HepG2 (cell line): ENCODE results near the gene NSMCE1. TPM values are rescaled to one million over a fixed set of nuclear protein-coding genes. Genes with fewer than 3 reads are reported as not detected.
A peak's percentile ranks its signal among the peaks of the same experiment; 100 is the strongest.

Experiments used
- ATAD3A ChIP-seq: sonication (generic); formaldehyde crosslinking; IDR thresholded peaks from 2 replicates; pipeline ENCODE4 v1.4.0; 2020; ENCODE audit warnings: missing genetic modification reagents
- CAMTA2 ChIP-seq: sonication (generic); formaldehyde crosslinking; IDR thresholded peaks from 2 replicates; pipeline ENCODE4 v1.4.0; 2020; ENCODE audit warnings: mild to moderate bottlenecking, missing genetic modification reagents, borderline replicate concordance
- CENPBD1 ChIP-seq: sonication (generic); formaldehyde crosslinking; IDR thresholded peaks from 2 replicates; pipeline ENCODE4 v1.8.0; 2022; ENCODE audit warnings: missing genetic modification reagents, low read depth, mild to moderate bottlenecking, borderline replicate concordance
- FOXA1 ChIP-seq, 2 experiments: fragments of 450-650 bp in 1 of 2; sonication (generic) in 1 of 2; formaldehyde crosslinking in 1 of 2; IDR thresholded peaks; 2 replicates each; pipeline versions ENCODE4 v1.4.0 to v1.6.1; 2016 to 2020; ENCODE audit warnings: missing genetic modification reagents in 1 of 2
- HCFC1 ChIP-seq: fragments of 150-350 bp; IDR thresholded peaks from 2 replicates; pipeline ENCODE4 v1.6.1; 2014; ENCODE audit warnings: low read depth, low read length
- HINFP ChIP-seq: sonication (generic); formaldehyde crosslinking; IDR thresholded peaks from 2 replicates; pipeline ENCODE4 v1.4.0; 2020; ENCODE audit warnings: low read depth, mild to moderate bottlenecking, missing genetic modification reagents
- MBNL3 ChIP-seq: fragments of 250-450 bp; sonication (Bioruptor Pico); conservative IDR thresholded peaks from 2 replicates; pipeline ENCODE4 v1.8.0; 2022; ENCODE audit warnings: mild to moderate bottlenecking, inconsistent platforms
- NR2F2 ChIP-seq: IDR thresholded peaks from 2 replicates; pipeline ENCODE4 v1.6.1; 2012; ENCODE audit warnings: low read depth, inconsistent platforms, borderline replicate concordance
- RXRA ChIP-seq: sonication (generic); formaldehyde crosslinking; IDR thresholded peaks from 2 replicates; pipeline ENCODE4 v1.5.1; 2020; ENCODE audit warnings: missing genetic modification reagents
- TFE3 ChIP-seq: IDR thresholded peaks from 2 replicates; pipeline ENCODE4 v1.6.1; 2016
- THAP11 ChIP-seq: IDR thresholded peaks from 2 replicates; pipeline ENCODE4 v1.6.1; 2016; ENCODE audit warnings: missing biosample characterization, missing genetic modification reagents
- ZNF10 ChIP-seq: sonication (generic); formaldehyde crosslinking; IDR thresholded peaks from 2 replicates; pipeline ENCODE4 v1.4.0; 2020; ENCODE audit warnings: mild to moderate bottlenecking, low read depth, missing genetic modification reagents, borderline replicate concordance
- ZNF251 ChIP-seq: sonication (generic); formaldehyde crosslinking; IDR thresholded peaks from 2 replicates; pipeline ENCODE4 v1.9.0; 2021; ENCODE audit warnings: mild to moderate bottlenecking, missing genetic modification reagents
- ZNF687 ChIP-seq: sonication (generic); formaldehyde crosslinking; IDR thresholded peaks from 2 replicates; pipeline ENCODE4 v1.5.1; 2020; ENCODE audit warnings: mild to moderate bottlenecking, missing genetic modification reagents, moderate library complexity
- polyA plus RNA-seq, 8 experiments: library from polyadenylated mRNA; depleted of rRNA in 3 of 8; stranded (reverse) in 7 of 8; unstranded in 1 of 8; fragments of >200 nt; fragmentation: Illumina TruSeq in 4 of 8; extraction: Trizol in 4 of 8; gene quantifications; 2 replicates each; pipeline versions ENCODE4 v1.2.1 to v1.2.3, GENCODE V29; 2011 to 2016; ENCODE audit warnings: low read depth in 4 of 8, missing spikeins in 1 of 8, mixed read lengths in 1 of 8; ENCODE audit not compliant: insufficient read depth in 1 of 8
- total RNA-seq, 5 experiments: library from RNA; depleted of rRNA; stranded (reverse); fragments of >200 nt; fragmentation: Illumina TruSeq; extraction: Trizol; gene quantifications; 2 replicates each; pipeline ENCODE4 v1.2.3, GENCODE V29; 2016; ENCODE audit warnings: low read depth in 1 of 5
- TF ChIP-seq, protein P1 (sequence below): sonication (generic); formaldehyde crosslinking; IDR thresholded peaks from 2 replicates; pipeline ENCODE4 v1.4.0; 2020; ENCODE audit warnings: missing genetic modification reagents
- TF ChIP-seq, protein P2 (sequence below): sonication (generic); formaldehyde crosslinking; IDR thresholded peaks from 2 replicates; pipeline ENCODE4 v1.4.0; 2020; ENCODE audit warnings: mild to moderate bottlenecking, low read depth, missing genetic modification reagents

The NSMCE1 gene
- total and polyA plus RNA-seq, 2 of the 13 experiments (the other 11 are each of a cell fraction or from before 2014, with no cell fraction given) = 42.7 to 52.9 TPM

- no peak for TF ChIP-seq CENPBD1 (CRISPR knock-in tag)
- TF ChIP-seq RXRA (CRISPR knock-in tag) = no peak; the same call in 1 of the 2 replicates
- 0 out of 2 replicates have a peak, but pooled peaks have one; percentile 44 for TF ChIP-seq THAP11 (CRISPR knock-in tag)
- TF ChIP-seq FOXA1 (IDR thresholded peaks at IDR 0.05) = no peak
- TF ChIP-seq FOXA1 (CRISPR knock-in tag; IDR thresholded peaks at IDR 0.05) = 0 out of 2 replicates have a peak, but pooled peaks have one; percentile 37
- TF ChIP-seq CAMTA2 (CRISPR knock-in tag) = no peak
- no peak for TF ChIP-seq HCFC1
- no peak for TF ChIP-seq ZNF687 (CRISPR knock-in tag)
- TF ChIP-seq TFE3 (CRISPR knock-in tag) = no peak
- TF ChIP-seq, protein P1, sequence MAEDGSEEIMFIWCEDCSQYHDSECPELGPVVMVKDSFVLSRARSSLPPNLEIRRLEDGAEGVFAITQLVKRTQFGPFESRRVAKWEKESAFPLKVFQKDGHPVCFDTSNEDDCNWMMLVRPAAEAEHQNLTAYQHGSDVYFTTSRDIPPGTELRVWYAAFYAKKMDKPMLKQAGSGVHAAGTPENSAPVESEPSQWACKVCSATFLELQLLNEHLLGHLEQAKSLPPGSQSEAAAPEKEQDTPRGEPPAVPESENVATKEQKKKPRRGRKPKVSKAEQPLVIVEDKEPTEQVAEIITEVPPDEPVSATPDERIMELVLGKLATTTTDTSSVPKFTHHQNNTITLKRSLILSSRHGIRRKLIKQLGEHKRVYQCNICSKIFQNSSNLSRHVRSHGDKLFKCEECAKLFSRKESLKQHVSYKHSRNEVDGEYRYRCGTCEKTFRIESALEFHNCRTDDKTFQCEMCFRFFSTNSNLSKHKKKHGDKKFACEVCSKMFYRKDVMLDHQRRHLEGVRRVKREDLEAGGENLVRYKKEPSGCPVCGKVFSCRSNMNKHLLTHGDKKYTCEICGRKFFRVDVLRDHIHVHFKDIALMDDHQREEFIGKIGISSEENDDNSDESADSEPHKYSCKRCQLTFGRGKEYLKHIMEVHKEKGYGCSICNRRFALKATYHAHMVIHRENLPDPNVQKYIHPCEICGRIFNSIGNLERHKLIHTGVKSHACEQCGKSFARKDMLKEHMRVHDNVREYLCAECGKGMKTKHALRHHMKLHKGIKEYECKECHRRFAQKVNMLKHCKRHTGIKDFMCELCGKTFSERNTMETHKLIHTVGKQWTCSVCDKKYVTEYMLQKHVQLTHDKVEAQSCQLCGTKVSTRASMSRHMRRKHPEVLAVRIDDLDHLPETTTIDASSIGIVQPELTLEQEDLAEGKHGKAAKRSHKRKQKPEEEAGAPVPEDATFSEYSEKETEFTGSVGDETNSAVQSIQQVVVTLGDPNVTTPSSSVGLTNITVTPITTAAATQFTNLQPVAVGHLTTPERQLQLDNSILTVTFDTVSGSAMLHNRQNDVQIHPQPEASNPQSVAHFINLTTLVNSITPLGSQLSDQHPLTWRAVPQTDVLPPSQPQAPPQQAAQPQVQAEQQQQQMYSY (CRISPR knock-in tag) = no peak
- TF ChIP-seq ZNF10 (CRISPR knock-in tag) = no peak
- TF ChIP-seq ZNF251 (CRISPR knock-in tag) = no peak
- no peak for TF ChIP-seq NR2F2
- no peak for TF ChIP-seq MBNL3 (CRISPR knock-in tag)
- no peak for TF ChIP-seq ATAD3A (CRISPR knock-in tag)
- no peak for TF ChIP-seq HINFP (CRISPR knock-in tag)
- TF ChIP-seq, protein P2, sequence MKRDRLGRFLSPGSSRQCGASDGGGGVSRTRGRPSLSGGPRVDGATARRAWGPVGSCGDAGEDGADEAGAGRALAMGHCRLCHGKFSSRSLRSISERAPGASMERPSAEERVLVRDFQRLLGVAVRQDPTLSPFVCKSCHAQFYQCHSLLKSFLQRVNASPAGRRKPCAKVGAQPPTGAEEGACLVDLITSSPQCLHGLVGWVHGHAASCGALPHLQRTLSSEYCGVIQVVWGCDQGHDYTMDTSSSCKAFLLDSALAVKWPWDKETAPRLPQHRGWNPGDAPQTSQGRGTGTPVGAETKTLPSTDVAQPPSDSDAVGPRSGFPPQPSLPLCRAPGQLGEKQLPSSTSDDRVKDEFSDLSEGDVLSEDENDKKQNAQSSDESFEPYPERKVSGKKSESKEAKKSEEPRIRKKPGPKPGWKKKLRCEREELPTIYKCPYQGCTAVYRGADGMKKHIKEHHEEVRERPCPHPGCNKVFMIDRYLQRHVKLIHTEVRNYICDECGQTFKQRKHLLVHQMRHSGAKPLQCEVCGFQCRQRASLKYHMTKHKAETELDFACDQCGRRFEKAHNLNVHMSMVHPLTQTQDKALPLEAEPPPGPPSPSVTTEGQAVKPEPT (CRISPR knock-in tag) = no peak
Observed at GRCh38 chr16:27264151-27264550, 4.4 kb downstream of the NSMCE1 start (continued).
